RWPE2 (cell line): ENCODE results near the gene TRMT10A.

Experiments
- ATAC-seq: fragments of 200-7000 bp; cut with Tn5 transposase; 3 replicates; pipeline ENCODE4 v1.9.1; 2021; ENCODE audit warnings: low read depth
- DNase-seq: peaks from one replicate; pipeline ENCODE4 v3.0.0-alpha.2; 2020; ENCODE audit warnings: low spot score
- H3K27ac ChIP-seq: fragments of 450-650 bp; 2 replicates; pipeline ENCODE4 v1.5.1; 2017; ENCODE audit warnings: mild to moderate bottlenecking; ENCODE audit not compliant: poor library complexity, severe bottlenecking
- H3K27me3 ChIP-seq: fragments of 250-450 bp; sonication (Bioruptor Pico); 2 replicates; pipeline ENCODE4 v1.5.1; 2021; ENCODE audit warnings: mild to moderate bottlenecking, moderate library complexity; ENCODE audit not compliant: insufficient read depth, poor library complexity, severe bottlenecking
- H3K36me3 ChIP-seq: fragments of 250-450 bp; sonication (Bioruptor Pico); 2 replicates; pipeline ENCODE4 v1.5.1; 2020; ENCODE audit warnings: low read depth, mild to moderate bottlenecking, moderate library complexity
- H3K4me1 ChIP-seq: fragments of 250-450 bp; sonication (Bioruptor Pico); 2 replicates; pipeline ENCODE4 v1.5.1; 2021; ENCODE audit warnings: mild to moderate bottlenecking, moderate library complexity; ENCODE audit not compliant: insufficient read depth, poor library complexity, severe bottlenecking
- H3K4me3 ChIP-seq: fragments of 250-450 bp; sonication (Bioruptor Pico); 2 replicates; pipeline ENCODE4 v1.5.1; 2021; ENCODE audit warnings: mild to moderate bottlenecking, moderate library complexity; ENCODE audit not compliant: severe bottlenecking
- H3K9me3 ChIP-seq: fragments of 250-450 bp; sonication (Bioruptor Pico); 2 replicates; pipeline ENCODE4 v1.5.1; 2021; ENCODE audit warnings: mild to moderate bottlenecking, moderate library complexity; ENCODE audit not compliant: severe bottlenecking
- TF ChIP-seq, protein P1 (sequence below): fragments of 450-650 bp; IDR thresholded peaks from one replicate; pipeline ENCODE4 v1.5.1; 2017; ENCODE audit warnings: mild to moderate bottlenecking, moderate library complexity; ENCODE audit not compliant: poor library complexity, severe bottlenecking

TRMT10A gene

DNA sequence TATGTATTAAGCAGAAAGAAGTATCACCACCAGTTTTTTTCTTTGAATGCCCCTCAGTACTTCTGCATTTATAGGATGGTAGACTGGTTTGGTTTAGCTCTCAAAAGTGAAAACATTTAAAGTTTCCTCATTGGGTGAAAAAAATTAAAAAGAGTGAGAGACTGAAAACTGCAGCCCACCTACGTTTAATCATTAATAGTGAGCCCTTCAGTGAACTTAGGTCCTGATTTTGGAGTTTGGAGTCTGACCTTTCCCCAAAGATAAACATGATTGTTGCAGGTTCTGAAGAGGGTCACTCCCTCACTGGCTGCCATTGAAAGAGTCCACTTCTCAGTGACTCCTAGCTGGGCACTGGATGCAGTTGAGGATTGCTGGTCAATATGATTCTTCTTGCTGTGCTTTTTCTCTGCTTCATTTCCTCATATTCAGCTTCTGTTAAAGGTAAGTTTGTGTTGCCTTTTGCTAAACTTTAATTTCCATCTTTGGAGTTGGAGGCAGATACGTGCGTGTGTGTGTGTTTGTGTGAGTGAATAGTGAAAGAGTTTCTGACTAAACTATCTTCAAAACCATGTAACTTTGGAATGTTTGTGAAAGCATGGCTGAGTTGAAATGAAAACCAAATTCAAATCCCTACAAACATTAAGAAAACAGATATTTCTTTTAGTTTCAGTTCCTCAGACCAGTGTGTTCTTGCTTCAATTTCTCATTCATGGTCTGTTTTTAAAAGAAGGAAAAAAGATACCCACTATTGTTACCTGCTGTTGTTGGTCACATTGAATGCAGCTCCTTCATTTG lies 10.9 kb upstream of the TRMT10A start, which contains the start of gene MTTP:
Gene MTTP (plus strand): TSS at position 295 of the 795 bp plus-strand sequence. CDS start 86 bp downstream, at position 381.
- ATAC-seq (no peak), DNase-seq (no peak)
- Histone ChIP-seq H3K27ac (no peak within 1 kb of the TSS), H3K9me3 (no peaks in the 10 kb centered on the region), H3K4me3 (no peak within 1 kb of the TSS), H3K4me1 (peaks cover 4% of the 10 kb centered on the region), H3K27me3 (no peaks in the 10 kb centered on the region), H3K36me3 (no peaks in the 10 kb centered on the region)
- TF ChIP-seq, protein P1, sequence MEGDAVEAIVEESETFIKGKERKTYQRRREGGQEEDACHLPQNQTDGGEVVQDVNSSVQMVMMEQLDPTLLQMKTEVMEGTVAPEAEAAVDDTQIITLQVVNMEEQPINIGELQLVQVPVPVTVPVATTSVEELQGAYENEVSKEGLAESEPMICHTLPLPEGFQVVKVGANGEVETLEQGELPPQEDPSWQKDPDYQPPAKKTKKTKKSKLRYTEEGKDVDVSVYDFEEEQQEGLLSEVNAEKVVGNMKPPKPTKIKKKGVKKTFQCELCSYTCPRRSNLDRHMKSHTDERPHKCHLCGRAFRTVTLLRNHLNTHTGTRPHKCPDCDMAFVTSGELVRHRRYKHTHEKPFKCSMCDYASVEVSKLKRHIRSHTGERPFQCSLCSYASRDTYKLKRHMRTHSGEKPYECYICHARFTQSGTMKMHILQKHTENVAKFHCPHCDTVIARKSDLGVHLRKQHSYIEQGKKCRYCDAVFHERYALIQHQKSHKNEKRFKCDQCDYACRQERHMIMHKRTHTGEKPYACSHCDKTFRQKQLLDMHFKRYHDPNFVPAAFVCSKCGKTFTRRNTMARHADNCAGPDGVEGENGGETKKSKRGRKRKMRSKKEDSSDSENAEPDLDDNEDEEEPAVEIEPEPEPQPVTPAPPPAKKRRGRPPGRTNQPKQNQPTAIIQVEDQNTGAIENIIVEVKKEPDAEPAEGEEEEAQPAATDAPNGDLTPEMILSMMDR: no peak

DNA sequence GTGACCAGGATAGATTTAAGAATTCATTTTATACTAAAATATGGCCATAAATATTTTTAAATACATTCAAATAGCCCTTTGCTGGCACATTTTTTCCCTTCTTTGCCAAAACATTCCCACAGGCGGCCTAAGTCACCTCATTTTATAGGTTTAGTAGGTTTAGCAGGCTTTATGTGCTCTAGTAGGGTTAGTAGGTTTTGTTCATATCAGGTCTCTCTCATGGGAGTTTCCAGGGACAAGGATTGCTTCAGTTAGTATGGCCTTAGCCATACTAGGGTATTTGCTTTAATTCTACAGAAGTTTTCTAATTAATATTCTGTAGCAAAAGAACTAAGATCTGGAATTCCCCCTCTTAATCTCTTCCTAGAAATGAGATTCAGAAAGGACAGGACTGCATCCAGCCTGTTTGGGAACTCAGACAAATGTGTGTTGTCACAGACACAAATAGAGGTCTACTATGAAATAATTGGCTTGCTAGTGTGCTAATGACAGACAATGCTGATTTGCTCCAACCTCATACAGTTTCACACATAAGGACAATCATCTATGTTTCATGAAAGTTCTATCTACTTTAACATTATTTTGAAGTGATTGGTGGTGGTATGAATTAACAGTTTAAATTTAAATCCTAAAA lies 10.0 kb upstream of the TRMT10A start:
- H3K9me3 ChIP-seq: no peaks in the 10 kb centered on the region
- H3K27me3 ChIP-seq: no peaks in the 10 kb centered on the region
- H3K27ac ChIP-seq: no peak overlapping the region

DNA sequence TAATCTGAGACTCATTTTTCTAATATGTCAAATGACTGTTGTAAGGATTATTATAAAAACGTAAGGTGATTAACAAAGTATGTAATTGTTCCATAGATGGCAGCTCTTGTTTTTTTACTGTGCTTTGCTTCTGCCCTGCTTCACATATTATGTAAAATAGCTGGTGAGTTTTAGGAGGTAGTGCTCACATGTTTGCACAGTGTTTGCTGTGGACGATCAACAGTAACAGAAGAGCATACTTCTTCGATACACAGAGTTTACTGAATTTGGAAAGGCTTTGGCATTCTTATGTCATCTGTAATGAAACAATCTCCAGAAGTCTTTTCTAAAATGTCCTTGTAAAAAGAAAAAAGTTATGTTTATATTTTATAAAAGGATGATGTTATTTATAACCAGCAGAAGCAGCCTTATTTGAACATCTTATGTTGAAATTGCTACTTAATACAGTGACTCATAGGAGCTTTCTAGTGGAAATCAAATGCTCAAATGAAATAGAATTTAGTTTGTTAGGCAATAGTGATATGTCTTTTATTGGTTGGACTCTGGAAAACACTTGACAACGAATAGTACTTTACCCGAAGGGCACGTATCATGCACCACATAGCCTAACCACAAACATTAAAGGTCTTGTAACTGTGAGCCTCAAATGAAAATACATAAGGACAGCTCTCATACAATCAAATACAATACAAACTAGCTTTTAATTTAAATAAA lies 8.8 kb upstream of the TRMT10A start:
- Histone ChIP-seq H3K36me3 (no peaks in the 10 kb centered on the region), H3K27me3 (no peaks in the 10 kb centered on the region), H3K9me3 (no peaks in the 10 kb centered on the region), H3K4me3 (no peak overlapping the region), H3K27ac (no peak overlapping the region), H3K4me1 (peaks cover 4% of the 10 kb centered on the region)
- TF ChIP-seq, protein P1: no peak
- ATAC-seq: peak; percentile 41; the same call in 2 of the 3 replicates
- DNase-seq: no peak

More for the DNA sequence above, 10.0 kb upstream of the TRMT10A start:
- H3K4me3 ChIP-seq: no peak overlapping the region
- H3K36me3 ChIP-seq: no peaks in the 10 kb centered on the region
- TF ChIP-seq, protein P1: no peak
- ATAC-seq: no peak
- DNase-seq: no peak
- H3K4me1 ChIP-seq: peaks cover 4% of the 10 kb centered on the region

DNA sequence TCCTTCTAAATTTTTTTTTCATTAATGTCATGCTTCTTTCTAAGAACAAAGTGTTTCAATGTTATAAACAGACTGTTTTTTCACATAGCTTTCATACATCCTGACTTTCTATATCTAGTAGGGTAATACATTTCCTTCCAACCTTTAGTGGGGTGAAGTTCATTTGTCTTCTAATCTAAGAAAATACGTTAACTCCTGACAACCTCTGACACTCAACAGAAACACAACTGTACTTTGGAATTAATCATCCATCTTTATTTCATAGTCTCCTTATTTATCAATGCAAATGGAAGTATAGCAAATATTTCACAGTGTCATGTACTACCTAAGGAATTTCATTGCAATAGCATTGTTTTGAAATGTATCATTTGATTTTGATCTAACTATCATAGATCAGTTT lies 8.0 kb upstream of the TRMT10A start:
- ATAC-seq: no peak
- H3K4me1 ChIP-seq: peaks cover 4% of the 10 kb centered on the region
- DNase-seq: no peak
- H3K36me3 ChIP-seq: no peaks in the 10 kb centered on the region
- TF ChIP-seq, protein P1: no peak
- H3K9me3 ChIP-seq: no peaks in the 10 kb centered on the region
- no peak overlapping the region for H3K27ac ChIP-seq
- no peak overlapping the region for H3K4me3 ChIP-seq
- H3K27me3 ChIP-seq: no peaks in the 10 kb centered on the region
